Measurements from ENCODE around the gene JADE2. TPM values are rescaled to one million over a fixed set of nuclear protein-coding genes. Genes with fewer than 3 reads are reported as not detected.
"Not testable (repeated sequence)": the region's sequence is repeated elsewhere in the genome, so short reads cannot be mapped to it uniquely, and the experiment has no call there.

The JADE2 gene
- total RNA-seq, 2 donors from 2014 or later, result 37.5 to 47.6 TPM

GRCh38 chr5:134554319-134555222, 29.1 kb downstream of the JADE2 start:
- peaks cover 0 to 70% of the 10 kb centered on the region in 2 donors for H3K4me1 ChIP-seq
- peaks cover 9% of the 10 kb centered on the region for H3K36me3 ChIP-seq
- H3K4me3 ChIP-seq, result no peak overlapping the region
- DNase-seq (ENCODE audit: low spot score), result peak; percentile 90
- H3K27ac ChIP-seq, result peak overlapping the region; percentile 87 to 97
- H3K27me3 ChIP-seq, result no peaks in the 10 kb centered on the region
- TF ChIP-seq CTCF (IDR thresholded peaks at IDR 0.05), result no peak
- no peaks in the 10 kb centered on the region for H3K9me3 ChIP-seq

- Histone ChIP-seq H3K36me3 (peaks cover 17% of the 10 kb centered on the region), H3K4me1 (peaks cover 0 to 64% of the 10 kb centered on the region in 2 donors), H3K4me3 (no peak overlapping the region), H3K27me3 (no peaks in the 10 kb centered on the region), H3K9me3 (no peaks in the 10 kb centered on the region), H3K27ac (peak overlapping the region; percentile 87 to 97)
- DNase-seq (ENCODE audit: low spot score), result no peak
- no peak for TF ChIP-seq CTCF (IDR thresholded peaks at IDR 0.05)
Observed at GRCh38 chr5:134555223-134555889, 29.9 kb downstream of the JADE2 start.

- TF ChIP-seq CTCF (IDR thresholded peaks at IDR 0.05), result no peak
- no peak for DNase-seq (ENCODE audit: low spot score)
- peaks cover 22% of the 10 kb centered on the region for H3K36me3 ChIP-seq
- no peaks in the 10 kb centered on the region for H3K9me3 ChIP-seq
- H3K4me1 ChIP-seq, result peaks cover 0 to 60% of the 10 kb centered on the region in 2 donors
- no peaks in the 10 kb centered on the region for H3K27me3 ChIP-seq
- H3K27ac ChIP-seq, result peak overlapping the region; percentile 87 to 97
- no peak overlapping the region for H3K4me3 ChIP-seq
Observed at GRCh38 chr5:134555890-134556311, 30.4 kb downstream of the JADE2 start.

GRCh38 chr5:134556588-134556987, 31.1 kb downstream of the JADE2 start:
- H3K27me3 ChIP-seq; H3K4me3 ChIP-seq; DNase-seq (ENCODE audit: low spot score); H3K9me3 ChIP-seq: not testable (repeated sequence)
- H3K4me1 ChIP-seq, result peaks cover 0 to 60% of the 10 kb centered on the region in 2 donors
- peaks cover 29% of the 10 kb centered on the region for H3K36me3 ChIP-seq
- peak overlapping the region in 1 of 2 donors; percentile 97 for H3K27ac ChIP-seq

GRCh38 chr5:134556994-134557393, 31.5 kb downstream of the JADE2 start:
- H3K36me3 ChIP-seq, result peaks cover 31% of the 10 kb centered on the region

More at GRCh38 chr5:134556994-134557393, 31.5 kb downstream of the JADE2 start:
- H3K27ac ChIP-seq, result no peak overlapping the region
- no peak overlapping the region for H3K4me3 ChIP-seq
- TF ChIP-seq CTCF (IDR thresholded peaks at IDR 0.05), result no peak
- H3K4me1 ChIP-seq, result peaks cover 0 to 60% of the 10 kb centered on the region in 2 donors
- no peaks in the 10 kb centered on the region for H3K9me3 ChIP-seq
- DNase-seq (ENCODE audit: low spot score), result no peak
- no peaks in the 10 kb centered on the region for H3K27me3 ChIP-seq
